NCI-H187 treated with DMSO at 0.1 percent for 48 hours (cell line): ENCODE measurements around the gene BICD2.

Experiments used
- DNase-seq: peaks from one replicate; lab custom pipeline; 2025; lab: John Stamatoyannopoulos, UW

BICD2 gene

DNA sequence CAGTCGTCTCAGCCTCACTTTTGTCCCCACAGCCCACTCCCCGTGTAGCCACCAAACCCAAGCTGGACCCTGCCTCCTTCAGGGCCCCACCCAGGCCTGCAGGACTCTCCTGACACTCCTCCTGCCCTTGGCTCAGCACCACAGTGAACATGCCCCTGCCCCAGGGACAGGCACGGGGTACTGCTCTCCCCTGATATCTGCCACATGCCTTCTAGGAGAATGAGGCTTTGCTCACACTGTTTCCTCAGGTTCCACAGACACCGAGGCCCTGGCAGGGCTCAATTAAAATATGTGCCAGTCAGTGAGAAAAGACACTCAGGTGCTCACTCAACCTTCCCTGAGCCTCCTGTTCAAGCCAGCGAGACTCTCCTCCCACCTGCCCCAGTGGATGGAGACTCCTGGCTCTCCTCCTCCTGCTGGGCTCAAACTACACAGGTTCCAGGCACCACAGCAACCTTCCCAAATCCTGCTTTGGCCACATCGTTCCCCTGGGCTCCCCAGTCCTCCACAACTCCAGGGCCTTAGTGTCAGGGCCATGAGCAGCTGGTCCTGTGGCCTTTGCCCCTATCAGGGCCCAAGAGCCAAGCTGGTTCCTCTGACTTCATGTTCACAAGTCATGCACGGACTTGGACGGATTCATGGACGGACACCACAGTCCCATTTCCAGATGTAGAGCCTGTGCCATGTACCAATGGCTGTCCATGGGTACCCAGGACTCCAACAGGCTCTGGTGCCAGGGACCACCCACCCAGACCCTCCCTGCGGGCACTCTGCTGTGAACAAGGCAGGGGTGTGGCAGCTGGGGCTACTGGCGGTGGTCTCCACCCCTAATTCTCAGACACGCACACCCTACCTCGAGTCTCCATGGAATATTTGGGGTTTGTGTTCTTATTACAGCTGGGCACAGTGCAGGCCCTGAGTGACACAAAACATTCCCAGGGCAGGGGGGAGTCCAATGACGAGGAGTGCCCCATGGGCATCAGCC, 36.6 kb downstream of the BICD2 start:
- DNase-seq = no peak

DNA sequence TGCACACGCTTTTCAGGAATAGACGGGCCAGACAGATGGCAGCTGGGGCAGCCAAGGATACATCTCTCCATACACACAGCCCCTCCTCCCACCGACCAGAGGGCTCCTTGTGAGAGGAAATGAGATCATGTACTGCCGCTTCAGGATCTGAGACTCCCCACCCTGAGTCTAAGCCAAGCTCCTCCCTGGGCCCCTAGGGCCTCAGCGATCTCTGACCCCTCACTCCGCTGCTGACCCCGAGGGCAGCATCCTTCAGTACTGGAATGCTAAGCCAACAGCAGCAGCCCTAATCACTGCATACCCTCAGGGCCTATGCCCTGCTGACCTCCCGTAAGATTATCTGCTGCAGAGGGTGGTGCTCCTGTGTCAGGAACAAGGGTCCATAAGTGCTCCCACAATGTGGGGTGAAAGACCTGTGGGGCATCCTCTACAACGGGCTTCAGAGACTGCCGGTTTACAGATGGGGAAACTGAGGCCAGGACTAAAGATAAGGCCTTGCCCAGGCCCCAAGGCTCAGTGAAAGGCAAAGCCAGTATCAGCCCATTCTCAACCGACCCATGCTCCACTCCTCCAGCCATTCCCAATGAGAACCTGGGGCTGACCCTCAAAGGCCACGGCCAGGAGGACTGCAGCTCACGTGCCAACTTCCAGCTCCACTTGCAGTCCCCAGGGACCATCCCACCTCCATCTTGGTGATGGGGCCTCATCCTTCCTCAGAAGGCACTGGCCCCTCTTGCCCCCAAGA, 37.5 kb downstream of the BICD2 start:
- no peak for DNase-seq

DNA sequence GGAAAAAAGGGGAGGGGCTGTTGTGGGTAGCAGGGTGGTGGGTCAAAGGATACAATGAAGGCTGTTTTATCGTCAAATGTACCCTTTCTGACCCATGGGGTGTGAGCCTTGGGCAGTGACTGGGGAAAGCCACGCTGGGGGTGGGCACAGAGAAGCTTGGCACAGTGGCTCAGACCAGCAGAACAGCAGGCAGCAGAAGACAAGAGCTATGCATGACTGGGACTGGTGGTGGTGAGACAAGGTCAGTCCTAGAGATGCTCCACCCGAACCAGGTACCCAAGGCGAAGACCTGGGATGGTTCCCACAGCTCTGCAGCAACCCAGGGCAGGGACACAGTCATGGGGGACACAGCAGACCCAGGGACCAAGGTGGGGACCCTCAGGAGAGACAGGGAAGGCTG, 38.3 kb downstream of the BICD2 start:
- no peak for DNase-seq

DNA sequence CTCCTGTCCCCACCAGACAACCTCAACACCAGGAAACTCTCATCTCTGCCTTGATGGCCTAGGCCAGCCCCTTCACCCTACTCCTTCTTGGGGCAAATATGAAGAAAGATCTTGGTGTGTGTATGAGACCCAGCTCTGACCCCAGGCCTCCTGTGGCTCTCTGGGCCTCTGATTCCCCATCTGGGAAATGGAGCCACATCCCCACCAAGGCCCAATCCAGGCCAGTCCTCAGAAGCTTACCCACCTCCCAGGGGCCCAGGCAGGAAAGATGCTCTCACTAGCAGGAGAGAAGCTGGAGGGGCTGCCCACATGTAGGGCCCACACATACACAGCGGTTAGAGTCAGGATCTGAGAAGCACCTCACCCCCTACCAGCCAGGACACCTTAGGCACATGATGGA, 38.9 kb downstream of the BICD2 start:
- no peak for DNase-seq

DNA sequence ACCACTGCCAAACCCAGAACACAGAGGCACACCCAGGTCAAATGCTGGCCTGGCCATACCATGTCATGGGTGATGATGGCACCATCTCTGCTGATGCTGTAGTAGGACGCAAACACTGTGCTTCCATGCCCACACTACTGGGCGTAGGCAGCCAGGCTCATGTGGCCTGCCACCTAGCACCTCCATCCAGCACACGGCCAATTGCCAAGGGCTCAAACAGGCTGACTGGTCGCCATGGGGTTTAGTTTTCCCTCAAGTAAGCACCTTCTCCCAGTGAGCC, 39.4 kb downstream of the BICD2 start:
- no peak for DNase-seq

DNA sequence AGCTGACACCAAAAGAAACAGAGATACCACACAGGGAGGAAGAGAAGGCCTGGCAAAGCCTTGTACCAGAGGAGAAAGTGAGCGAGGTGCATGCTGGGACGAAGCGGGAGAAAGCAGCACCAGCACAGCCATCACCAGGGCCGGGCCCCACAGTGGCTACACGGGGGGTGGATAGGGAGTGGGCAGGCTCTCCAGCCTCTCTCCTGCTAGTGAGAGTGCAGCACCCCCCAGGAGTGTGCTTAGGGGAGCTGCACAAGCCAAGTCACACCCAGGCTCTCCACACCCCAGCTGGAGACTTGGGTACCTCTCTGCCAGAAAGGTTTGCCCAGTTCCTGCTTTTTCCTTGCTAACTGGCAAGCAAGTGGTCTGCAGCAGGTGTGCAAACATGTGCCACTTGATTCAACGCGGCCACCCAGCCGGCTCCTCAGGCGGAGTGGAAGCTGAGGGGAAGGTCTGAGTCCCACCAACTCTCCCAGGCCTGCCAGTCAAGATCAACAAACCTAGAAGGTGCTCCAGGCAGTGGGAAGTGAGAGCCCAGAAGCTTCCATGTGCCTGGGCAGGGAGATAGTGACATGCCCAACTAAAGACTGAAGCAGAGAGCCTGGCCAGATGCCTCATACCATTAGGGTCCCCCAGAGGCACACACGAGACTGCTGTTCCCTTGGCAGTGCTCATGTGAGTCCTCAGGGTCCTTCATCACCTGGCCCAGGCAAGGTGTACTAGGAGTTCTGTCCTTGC, 39.9 kb downstream of the BICD2 start:
- DNase-seq = no peak

DNA sequence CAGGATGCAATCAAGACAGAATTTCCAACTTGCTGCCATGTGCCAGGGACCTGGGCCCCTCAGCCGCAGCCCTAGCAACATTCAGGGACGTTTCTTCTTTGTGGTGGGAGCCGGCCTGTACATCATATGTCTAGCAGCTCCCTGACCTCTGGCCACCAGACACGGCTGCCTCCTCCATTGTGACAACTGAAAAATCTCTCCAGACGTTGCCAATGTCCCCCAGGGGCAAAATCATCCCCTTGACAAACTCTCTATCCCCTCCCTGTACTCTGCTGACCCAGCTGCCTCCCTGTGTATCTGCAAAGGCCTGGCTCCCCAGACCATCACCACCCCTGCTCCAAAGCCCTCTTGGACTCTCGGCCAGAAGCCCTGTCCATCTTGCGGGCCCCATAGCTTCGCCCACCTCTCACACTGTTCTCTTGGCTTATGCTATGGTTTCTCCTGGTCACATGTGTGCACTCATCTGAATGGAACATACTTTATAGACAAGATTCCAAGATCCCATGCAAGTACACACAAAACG, 40.8 kb downstream of the BICD2 start:
- DNase-seq = no peak

DNA sequence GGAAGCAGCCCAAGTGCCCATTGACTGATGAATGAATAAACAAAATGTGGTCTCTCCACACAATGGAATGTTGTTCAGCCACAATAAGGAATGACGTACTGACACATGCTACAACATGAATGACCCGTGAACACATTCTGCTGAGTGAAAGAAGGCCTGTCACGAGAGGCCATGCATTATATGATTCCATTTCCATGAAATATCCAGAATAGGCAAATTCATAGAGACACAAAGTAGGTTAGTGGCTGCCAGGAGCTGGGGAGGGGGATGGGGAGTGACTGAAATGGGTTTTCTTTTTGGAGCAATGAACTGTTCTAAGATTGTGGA, 41.4 kb downstream of the BICD2 start:
- DNase-seq = no peak

DNA sequence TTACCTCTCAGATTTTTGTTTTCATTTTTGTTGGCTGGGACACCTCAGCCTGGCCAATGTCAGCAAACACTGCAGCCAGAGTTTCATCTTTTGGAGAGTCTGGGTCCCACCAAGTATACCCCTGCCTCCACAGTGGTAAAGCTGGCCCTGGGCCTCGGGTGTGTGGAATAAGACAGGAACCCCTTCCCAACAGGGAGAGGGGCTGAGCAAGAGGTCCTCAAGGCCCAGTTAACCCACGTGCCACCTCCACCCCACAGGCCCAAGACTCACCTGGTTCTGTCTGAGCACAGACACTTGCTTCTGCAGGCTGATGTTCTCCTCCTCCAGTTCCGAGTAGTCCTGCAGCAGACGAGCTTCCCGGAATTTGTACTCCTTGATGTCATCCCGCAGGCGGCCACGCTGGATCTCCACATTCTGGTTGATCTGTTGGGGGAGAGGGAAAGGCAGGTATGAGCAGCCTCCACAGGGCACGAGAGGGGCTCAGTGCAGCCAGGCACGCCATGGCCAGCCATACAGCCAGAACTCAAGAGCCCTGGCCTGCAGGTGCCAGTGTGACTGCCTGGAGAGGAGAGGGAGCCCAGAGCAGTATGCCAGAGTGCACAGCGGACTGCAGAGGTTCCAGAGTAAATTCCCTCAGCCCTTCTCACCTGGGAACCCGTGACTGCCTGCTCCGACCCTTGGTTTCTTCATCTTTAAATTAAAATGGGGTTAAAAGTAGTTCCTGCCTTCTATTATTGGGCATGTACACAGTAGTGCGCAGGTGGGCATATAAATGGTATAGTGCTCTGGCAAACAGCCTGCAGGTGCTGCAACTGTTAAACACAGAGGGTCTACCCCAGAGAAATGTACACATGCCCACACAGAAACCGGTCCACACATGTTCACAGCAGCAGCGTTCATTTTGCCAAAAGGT, 42.0 kb downstream of the BICD2 start:
- no peak for DNase-seq

DNA sequence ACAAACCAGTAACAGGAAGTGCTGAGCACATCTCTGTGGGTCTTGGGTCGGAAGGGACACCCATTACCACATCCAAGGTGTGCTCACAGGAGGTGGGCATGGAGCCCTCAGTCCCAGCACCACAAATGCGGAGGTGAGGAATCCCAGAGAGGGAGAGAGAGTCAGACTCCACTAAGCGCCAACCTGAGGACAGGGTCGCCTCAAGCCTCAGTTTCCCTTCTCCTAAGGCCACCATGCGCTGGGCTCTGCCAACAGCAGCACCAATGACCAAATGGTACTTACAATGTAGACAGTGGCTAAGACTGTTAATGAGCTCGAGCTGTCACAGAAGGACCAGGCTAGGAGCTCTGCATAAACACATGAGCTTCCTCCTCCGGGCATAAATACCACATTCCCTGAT, 43.1 kb downstream of the BICD2 start:
- no peak for DNase-seq

DNA sequence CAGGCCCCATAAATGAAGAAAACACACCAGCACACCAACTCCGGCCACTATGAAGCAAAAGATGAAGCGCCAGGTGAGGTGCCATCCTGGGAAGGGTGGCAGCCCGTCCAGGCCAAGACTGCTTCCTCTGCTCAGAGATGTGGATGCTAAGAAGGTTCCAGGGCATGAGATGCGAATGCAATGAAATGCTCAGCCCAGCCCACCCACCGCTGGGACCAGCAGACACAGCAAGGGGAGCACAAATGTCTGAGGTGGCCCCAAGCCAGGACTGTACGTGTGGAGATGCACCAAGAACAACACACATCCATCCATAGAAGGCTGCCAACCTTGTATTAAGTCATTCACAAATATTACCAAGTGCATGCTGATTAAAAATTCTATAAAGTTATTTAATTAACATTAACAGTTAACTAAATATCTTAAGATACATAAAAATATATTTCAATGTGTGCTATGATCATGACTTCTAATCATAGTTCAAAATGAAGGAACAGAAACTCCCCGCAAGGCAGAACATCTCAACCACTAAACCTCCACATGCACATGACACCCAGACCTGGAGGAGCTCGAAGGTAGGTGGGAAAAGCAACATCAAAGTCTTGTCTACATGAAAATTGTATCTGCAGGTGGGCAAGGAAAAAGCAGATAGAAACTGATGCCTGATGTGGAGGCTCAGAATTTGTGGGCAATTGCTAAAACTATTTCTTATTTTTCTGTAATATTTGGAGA, 43.7 kb downstream of the BICD2 start:
- DNase-seq = no peak

DNA sequence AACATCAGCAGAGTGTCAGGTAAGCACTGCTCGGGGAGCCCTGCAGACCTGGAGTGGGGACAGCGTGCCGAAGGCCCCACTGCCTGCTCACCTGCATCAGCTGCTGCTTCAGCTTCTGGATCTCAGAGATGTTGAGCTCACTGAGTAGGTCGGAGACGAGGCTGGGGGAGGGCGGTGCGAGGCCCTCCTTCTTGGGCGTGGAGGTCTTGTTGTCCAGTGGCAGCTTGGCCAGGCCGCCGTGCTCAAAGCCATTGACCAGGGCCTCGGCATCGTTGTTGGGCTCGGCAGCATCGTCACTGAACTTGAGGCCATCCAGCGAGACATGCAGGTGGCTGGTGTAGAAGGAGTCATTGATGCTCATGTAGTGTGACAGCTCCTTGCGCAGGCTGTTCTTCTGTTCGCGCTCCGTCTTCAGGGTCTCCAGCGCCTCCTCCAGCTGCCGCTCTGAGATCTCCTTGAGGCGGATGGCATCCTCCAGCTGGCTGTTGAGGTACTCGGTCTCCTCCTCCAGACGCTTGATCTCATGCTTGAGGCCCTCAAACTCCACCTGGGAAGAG, 44.3 kb downstream of the BICD2 start:
- DNase-seq = no peak

DNA sequence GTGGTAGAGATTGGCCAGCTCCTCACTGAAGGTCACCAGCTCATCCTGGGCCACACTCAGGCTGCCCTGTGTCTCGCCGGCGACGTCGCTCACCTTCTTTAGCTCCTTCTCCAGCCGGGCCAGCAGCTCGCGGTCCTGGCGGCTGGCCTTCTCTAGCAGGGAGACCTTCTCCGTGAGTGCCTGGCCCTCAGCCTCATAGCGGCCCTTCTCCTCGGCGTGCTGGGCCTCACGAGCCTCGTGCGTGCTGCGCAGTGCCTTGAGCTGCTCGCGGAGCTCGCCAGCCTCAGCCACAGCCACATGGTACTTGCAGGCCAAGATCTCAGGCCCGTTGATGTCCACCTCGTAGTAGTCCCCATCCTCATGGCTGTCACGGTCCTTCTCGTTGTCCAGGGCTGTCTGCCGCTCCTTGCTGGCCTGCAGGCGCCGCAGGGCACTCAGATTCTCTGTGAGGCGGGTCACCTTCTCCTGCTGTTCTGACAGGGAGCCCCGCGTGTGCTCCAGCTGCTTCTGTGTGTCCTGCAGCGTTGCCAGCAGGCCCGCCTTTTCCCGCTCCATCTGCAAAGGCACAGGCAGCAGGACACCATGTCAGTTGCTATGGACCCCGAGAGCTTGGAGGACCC, 45.5 kb downstream of the BICD2 start:
- DNase-seq = no peak

DNA sequence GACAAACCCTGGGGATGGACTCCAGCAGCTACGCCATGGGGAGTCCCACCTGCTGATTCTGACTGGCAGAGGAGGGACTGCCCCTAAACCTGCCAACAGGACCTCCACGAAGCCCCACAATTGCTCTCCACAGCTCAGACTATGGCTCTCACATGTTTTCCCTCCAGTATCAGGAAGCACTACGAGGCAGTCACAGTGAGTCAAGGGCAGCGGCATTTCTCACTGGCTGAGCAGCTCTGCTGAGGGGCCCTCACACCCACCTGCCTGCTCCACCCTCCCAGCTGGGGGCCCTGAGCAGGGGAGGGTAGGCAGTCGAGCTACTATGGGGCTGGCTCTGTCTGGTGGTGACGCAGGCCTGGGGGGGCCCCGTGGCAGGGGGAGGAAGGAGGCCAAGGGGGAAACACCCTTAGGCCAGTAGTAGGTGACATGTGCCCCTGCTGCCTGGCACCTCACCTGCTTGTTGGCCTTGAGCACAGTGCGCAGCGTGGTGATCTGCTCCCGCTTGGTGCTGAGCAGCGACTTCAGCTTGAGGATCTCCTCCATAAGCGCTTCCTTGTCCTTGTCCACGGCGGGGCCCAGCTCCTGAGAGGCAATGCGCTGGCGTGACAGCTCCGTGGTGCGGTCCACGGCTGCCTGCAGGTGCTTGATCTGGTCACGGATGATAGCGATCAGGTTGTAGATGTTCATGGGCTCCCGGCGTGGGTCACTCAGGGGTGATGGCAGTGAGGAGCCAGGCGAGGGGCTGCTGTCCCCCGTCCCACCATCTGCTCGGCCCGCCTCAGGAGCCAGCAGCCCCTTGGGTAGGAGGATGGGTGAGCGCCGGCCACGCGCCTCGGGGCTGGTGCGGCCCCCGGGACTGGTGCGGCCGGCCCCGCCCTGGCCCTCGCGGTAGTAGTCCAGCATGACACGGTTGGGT, 46.3 kb downstream of the BICD2 start:
- no peak for DNase-seq

DNA sequence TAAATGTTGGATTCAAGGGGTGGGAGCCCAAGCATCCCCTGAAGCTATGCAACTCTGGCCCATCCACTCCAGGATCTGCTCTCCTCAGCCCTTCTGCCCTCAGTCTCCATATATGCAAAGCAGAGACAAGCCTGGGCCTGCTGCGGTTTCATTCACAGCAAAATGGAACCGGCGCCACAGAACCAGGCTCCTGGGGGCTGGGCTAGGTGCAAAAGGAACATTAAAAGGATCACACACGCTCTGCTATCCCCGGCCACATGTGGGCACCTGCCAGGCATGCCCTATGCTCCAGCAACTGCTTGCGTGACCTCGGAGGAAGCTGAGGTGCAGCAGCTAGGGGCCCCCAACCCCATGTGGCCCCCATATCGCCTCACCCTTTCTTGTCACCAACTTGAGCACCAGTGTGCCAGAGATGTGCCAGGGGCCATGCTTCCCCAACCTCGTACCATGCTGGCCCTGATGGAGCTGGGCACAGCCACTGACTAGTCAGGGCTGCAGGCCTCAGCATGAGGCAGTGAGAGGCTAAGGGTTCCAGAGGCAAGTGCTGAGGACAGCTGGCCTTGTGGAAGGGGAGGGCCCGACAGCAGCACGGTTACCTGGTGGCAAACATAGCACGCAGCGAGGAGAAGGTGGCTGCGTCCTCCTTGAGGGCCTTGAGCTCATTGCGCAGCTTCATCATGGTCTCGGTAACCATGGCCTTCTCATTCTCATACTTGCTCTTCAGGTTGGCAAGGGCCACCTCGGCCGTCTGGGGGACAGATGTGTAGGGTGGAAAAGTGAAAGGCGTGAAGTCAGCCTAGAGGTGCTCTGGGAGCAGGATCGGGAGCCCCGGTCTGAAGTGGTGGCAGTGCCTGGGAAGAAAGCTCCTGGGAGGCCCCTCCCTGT, 47.2 kb downstream of the BICD2 start:
- no peak for DNase-seq

DNA sequence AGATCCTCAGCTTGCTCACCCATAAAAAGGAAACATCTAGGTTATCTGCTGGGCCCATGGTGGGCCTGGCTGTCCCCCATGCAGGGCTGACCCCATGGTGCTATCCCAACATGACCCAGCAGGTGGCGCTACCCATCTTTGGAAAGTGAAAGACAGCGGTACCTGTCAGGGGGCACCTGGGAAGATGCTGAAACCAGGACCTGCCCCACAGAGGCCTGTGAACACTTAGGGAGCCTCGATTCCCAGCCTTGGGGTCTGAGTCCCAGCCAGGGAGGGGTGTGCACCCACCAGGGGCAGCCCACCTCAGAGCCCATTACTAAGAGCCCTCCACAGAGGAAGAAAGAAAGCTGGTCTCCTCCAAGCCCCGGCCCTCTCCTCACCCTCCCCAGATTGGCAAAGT, 48.1 kb downstream of the BICD2 start:
- no peak for DNase-seq

DNA sequence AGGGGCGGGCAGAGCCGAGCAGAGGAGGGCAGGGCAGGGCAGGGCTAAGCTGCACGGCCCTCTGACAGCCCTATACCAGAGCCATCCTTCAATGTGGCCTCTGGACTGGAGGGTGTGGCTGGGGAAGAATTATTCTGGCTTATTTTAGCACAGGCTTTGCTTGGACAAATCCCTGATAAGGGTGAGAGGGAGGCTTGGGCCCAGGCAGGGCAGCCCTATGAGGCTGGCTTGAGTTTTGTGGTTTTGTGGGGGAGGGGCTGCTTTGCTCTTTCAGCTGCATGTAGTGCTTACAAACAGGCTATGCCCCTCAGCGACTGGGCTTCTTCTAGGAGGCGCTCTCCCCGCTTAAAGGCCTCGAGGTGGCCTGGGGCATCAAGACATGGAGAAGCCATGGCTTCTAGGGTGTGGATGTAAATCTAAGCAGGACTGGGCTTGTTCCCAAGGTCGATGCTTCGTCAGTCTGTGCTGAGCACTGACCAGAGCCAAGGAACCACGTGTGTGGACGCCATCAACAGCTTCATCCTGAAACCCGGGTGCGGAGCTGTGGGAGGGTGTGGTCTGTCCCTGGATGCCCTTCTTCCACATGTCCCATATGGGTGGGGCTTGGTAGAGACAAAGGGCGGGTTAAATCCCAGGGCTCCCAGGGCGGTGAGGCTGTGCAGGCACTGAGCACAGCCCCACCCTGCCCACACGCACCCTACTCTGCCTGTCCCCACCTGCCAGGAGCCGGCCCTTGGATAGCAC, 49.0 kb downstream of the BICD2 start:
- no peak for DNase-seq
